HG03432 (cell line): ENCODE results near the gene F2R.
"Not testable (repeated sequence)": the region's sequence is repeated elsewhere in the genome, so short reads cannot be mapped to it uniquely, and the experiment has no call there.

Source experiments
- ATAC-seq: cut with Tn5 transposase; IDR thresholded peaks from one replicate; pipeline ENCODE4 v1.9.1; 2021; ENCODE audit warnings: mild to moderate bottlenecking, moderate library complexity; ENCODE audit not compliant: unreplicated experiment

The F2R gene

GRCh38 chr5:76717222-76718083, 1.5 kb downstream of the F2R start:
- ATAC-seq = no peak

GRCh38 chr5:76718381-76718832, 2.5 kb downstream of the F2R start:
- ATAC-seq = no peak

GRCh38 chr5:76718880-76719279, 3.0 kb downstream of the F2R start:
- ATAC-seq = no peak

GRCh38 chr5:76720988-76721569, 5.2 kb downstream of the F2R start:
- peak; percentile 96 for ATAC-seq

- ATAC-seq = no peak
Observed at GRCh38 chr5:76723266-76723665, 7.3 kb downstream of the F2R start.

GRCh38 chr5:76723906-76724305, 8.0 kb downstream of the F2R start:
- no peak for ATAC-seq

GRCh38 chr5:76724871-76725270, 8.9 kb downstream of the F2R start:
- ATAC-seq = no peak

GRCh38 chr5:76728965-76729364, 13.0 kb downstream of the F2R start:
- ATAC-seq = no peak

GRCh38 chr5:76729373-76730290, 13.7 kb downstream of the F2R start:
- ATAC-seq = no peak

- ATAC-seq = no peak
Observed at GRCh38 chr5:76732405-76733048, 16.6 kb downstream of the F2R start.

- peak; percentile 59 for ATAC-seq
Observed at GRCh38 chr5:76733049-76733417, 17.1 kb downstream of the F2R start.

GRCh38 chr5:76735762-76736545, 20.0 kb downstream of the F2R start:
- no peak for ATAC-seq

- ATAC-seq = no peak
Observed at GRCh38 chr5:76736679-76737556, 21.0 kb downstream of the F2R start.

GRCh38 chr5:76737846-76738245, 21.9 kb downstream of the F2R start:
- no peak for ATAC-seq

- not testable (repeated sequence) for ATAC-seq
Observed at GRCh38 chr5:76741506-76741905, 25.6 kb downstream of the F2R start.

- ATAC-seq = no peak
Observed at GRCh38 chr5:76742583-76742982, 26.7 kb downstream of the F2R start.

- ATAC-seq = no peak
Observed at GRCh38 chr5:76744632-76745031, 28.7 kb downstream of the F2R start.

GRCh38 chr5:76745670-76746069, 29.7 kb downstream of the F2R start:
- no peak for ATAC-seq

GRCh38 chr5:76746677-76747076, 30.8 kb downstream of the F2R start:
- ATAC-seq = no peak
